Amygdala (tissue), 56 donors: ENCODE results near the gene PLAC1.

Experiments
- DNase-seq, 56 donors: peaks; one replicate each; lab custom pipeline; 2025; lab: John Stamatoyannopoulos, UW

The PLAC1 gene

DNA sequence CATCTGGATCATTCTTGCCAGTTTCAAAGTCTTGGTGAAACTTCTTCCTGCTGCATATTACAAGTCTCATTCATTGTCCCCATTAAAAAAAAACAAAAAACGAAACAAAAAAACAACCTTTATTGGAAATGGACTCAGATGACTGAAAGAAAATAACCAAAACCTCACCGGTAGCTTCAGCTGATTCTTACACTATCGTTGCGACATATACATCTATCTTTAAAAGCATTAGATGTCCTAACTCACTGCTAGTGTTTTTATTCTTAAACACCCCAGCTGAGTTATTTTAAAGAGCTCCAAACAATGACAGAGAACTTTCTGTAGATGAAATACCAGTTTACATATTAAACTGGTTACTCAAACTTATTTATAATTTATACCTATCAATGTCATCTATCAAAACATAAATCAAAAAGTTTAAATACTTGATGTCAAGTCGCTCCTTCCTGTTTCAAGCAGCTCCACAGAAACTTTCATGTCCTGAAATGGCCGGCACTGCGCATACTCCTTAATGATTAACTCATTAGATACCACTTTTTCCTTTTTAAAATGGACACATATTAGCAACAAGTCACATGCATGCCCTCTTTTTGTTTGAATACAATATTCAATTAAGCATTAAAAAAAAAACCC is 111.1 kb downstream of the PLAC1 start:
- no peak for DNase-seq

DNA sequence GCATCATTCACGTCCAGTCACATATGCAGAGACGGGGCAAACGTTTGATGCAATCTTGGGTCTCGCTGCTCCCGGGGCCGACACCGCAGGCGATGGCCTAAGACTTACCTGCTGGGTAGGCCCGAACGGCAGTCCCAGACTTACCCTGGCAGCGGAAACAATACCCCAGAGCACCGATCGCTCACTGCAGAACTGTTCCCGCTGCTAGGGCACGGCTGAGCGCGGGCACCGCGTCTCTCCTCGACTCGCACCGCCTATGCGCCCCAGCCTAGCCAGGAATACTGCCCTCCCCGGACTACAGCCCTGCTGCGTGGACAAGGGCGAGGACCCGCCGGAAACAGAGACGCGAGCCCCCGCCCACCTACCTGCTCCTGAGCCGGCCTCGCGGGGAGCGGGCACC is 112.1 kb downstream of the PLAC1 start:
- no peak for DNase-seq

DNA sequence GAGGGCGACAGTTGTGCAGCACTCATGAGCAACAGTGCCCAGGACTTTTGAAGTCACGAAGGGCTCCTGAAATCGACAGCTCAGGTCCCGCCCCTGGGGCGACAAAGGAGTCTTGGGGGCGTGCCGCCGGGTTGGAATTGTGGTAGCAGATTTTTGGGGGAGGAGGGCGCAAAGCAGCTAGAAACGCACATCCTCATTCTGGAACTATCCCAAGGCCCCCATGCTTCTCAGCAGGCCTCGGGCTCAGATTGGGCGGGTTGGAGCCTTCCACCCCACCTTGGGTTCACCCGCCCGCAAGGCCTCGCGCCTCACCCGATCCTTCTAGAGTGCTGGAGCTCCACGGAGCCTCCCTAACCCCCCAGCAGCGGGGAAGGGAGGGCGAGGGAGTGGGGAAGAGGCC is 112.8 kb downstream of the PLAC1 start:
- DNase-seq, result no peak

DNA sequence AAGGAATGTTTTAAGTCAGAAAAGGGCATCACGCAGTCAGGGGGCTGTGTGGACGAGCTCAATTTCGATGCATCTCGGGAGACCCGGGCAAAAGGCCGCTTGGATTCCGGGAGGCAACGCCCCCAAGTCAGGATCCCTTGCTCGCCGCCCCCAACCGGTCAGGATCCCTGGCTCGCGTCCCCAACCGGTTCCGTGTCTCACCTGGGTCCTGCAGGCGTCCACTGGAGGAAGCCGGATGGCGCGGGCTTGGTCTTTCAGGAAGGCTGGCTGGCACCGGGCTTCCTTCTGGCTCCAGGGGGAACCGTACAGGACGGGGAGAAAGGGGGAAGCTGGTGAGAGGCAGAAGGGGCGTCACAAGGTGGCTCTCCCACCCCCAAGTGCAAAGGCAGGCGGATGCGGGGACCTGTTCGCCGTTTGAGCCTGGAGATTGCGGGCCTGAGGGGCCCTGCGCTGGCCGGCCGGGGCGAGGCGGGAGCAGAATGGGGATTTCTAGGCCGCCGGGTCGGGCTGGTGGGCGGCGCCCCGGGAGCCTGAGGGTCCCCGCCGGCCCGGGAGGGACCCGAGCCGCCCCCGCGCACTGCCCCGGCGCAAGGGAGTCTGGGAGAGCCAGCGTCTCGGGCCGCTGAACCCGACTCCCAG is 113.6 kb downstream of the PLAC1 start:
- DNase-seq, result peak in 2 of 56 donors; percentile 0 to 3

DNA sequence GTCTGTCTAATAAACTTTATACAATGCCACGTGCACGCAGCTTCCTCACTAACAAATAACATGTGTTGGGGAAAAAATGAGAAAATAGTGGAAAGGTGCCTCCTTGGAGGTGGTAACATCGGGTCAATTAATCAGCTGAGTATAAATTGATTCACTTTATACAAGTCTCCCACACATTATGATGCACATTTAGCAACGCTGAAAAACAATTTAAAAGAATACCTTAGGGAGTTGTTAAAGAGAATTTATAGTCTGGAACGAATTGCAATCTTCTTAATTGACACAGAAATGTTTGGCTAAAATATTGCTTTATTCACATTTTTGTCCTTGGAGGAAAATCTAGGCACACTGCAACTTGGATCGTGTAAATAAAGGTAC is 114.1 kb downstream of the PLAC1 start:
- DNase-seq, result no peak

DNA sequence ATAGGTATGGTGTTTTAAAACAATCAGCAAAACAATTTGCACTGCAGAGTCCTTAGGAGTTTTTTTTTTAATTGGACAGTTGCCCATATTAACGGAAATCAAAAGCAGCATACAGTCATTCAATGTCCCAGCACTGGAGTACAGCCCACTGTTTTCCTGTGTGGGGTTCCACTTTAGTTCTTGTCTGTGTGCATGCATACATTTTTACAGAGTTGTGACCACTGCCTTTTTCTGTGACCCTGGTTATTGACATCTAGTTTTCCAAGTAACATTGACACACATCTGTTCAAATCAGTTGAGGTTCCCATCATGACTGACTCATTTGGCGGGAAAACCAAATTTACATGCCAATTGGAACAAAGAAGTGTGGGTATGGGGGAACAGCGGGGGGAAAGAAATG is 115.0 kb downstream of the PLAC1 start:
- no peak for DNase-seq

DNA sequence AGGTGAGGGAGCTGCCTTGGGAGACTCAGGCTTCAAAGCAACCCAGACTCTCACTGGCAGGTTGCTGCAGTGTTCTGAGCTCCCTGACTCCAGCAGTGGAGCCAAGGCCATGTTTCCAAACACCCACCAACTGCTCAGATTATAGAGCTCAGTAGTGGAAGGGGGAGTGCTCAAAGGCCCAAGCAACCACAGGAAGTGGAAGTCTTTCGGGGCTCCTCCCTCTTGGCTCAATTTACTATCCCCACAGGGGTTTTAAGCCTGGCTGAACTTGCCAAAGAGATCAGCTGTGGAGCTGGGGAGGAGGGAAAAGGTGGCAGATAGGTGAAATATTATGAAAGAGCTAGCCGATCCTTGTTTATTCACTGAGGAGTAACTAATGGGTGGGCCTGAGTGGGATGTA is 115.8 kb downstream of the PLAC1 start:
- DNase-seq, result no peak

DNA sequence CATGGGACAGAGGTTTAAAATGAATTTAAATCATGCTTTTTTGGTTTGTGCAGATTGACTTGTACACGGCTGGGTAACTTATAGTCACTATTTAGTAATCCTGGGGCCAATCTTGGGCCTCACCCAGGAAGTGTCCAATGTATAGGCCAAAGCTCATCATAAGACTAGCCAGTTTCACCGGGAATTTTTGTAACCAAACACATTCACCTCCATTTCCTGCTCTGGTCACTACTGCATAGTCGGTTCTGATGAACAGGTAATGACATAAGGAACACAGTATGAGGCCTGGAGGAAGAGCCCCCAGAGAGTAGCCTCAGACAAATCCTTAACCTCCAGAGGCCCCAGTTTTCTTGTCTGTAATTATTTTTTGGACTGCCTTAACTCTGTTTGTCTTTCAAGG is 116.4 kb downstream of the PLAC1 start:
- no peak for DNase-seq

DNA sequence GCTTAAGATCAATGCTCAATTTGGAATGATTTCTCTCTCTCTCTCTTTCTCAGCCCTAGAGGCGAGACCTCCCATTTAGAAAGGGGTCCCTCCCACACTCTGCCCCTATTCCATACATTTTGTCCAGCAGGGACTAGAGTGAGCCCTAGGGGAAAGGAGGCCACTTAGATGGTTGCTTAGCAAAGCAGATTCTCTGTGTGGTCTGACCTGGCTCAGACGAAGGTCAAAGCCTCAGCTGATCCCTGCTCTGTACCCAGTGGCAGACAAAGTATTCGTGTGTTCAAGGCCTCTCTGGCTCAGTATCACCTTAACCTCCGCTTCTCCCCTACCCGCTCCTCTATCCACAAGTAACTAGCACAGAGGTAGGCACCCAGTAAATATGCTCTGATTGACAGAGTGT is 120.0 kb downstream of the PLAC1 start:
- no peak for DNase-seq

DNA sequence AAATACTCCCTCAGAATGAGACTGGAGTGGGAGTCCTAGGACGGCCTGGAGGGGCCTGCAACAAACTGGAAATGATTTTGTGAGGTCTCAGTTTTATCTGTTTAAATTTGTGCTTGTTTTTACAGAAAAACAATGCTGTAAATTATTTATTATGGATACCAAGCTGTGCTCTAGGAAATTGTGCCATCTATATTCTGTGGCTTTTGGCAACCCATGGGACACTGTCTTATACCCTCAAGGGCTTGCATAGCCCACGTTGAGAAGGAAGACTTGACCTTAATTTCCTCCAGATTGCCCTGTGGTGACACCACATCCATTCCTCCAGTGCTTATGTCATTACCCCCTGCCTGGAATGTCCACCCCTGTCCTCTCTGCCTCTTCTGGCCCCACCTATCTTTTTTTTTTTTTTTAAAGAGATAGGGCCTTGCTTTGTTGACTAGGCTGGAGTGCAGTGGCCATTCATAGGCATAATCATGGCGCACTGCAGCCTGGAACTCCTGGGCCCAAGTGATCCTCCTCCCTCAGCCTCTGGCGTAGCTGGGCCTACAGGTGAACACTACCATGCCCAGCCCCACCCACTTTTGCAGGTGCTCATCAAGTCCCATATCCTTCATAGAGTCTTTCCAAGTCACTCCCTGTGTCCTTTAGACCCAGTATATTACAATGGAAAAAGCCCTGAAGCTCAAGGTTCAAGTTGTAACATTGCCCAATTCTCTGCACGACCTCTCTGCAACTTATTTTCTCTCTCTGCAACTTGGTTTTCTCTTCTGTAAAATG is 120.9 kb downstream of the PLAC1 start:
- DNase-seq, result no peak

DNA sequence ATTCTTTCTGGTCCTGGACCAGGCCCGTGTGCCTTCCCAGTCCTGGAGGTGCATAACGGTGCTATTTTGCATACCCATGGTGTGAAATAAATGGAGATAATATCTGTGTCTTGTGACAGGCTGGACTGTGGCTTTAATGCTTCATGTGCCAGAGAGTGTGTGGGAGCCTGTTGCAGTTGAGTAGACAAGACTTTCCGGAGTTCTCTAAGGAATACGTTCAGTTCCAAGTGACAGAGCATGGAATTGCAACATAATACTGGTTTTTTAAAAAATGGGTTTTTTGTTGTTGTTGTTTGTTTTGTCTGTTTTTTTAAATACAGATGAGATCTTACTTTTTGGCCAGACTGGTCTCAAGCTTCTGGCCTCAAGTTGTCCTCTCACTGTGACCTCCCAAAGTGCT is 124.3 kb downstream of the PLAC1 start:
- no peak for DNase-seq

DNA sequence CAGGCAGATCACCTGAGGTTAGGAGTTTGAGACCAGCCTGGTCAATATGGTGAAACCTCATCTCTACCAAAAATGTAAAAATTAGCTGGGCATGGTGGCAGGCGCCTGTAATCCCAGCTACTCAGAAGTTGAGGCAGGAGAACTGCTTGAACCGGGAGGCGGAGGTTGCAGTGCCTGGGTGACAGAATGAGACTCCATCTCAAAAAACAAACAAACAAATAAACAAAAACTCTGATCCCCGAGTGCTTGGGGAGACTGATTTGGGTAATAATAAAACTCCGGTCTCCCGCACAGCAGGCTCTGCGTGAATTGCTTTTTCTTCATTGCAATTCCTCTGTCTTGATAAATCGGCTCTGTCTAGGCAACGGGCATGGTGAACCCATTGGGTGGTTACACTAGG is 124.9 kb downstream of the PLAC1 start:
- DNase-seq, result no peak

DNA sequence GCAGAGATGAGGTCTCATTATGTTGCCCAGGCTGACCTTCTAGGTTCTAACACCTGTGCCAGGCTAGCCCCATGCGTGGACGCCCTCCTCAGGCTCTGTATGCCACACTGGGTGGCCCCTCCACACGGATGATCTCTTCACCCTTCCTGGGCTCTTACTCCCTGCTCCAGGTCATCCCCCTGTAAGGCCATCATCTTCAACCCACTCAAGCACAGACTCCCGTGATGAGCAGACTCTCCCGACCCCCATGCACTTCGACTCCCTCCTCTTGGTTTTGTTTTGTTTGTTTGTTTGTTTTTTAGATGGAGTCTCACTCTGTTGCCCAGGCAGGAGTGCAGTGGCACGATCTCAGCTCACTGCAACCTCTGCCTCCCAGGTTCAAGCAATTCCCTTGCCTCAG is 127.4 kb downstream of the PLAC1 start:
- DNase-seq, result no peak

DNA sequence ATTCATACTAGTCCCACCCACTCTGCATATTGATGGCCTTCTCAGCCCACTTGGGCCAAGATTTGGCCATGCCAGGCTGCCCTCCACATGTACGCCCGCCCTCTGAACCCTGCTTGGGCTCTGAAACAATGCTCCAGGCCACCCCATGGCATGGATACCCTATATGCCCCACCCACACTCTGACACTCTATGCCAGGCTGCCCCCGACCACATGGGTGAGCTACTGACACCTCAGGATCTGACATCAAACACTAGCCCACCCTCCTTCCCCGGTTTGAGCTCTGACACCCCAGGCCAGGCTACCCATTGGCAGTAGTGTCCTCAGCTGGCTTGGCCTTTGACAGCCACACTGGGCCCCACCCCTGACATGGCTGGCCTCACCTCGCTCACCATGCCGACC is 128.8 kb downstream of the PLAC1 start:
- DNase-seq, result no peak

DNA sequence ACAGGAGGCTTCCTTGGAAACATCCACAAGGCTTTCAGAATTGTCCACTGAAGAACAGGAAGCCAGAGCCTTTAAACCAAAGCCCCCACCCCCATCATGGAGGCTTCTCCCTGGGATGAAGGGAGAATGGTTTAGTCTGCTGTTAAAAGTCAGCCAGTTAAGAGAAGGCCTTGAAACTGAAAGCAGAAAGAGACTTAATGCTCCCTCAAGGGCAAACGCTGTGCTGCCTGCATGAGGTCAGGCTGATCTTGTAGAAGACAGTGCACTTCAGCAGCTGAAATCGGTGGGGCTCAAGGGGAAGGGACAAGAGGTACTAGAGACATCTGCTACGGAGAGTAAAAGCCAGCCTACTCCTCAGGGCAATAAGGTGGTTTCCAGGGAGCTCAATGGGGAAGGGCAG is 129.3 kb downstream of the PLAC1 start:
- no peak for DNase-seq

DNA sequence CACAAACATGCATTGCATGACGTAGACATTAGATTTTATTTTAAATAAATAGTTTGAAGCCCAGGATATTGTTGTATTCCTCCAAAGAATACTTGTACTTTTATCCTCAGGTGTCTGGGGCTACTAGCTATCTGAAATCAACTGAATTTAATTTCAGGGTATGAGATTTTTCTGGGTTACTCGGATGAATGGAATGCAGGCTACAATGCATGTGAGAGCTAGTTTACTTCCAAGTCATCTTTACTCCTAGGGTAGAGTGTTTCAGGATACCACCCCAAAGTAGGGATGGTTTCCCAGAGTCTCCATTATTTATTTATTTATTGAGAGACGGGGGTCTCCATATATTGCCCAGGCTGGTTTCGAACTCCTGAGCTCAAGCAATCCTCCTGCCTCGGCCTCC is 131.9 kb downstream of the PLAC1 start:
- no peak for DNase-seq

DNA sequence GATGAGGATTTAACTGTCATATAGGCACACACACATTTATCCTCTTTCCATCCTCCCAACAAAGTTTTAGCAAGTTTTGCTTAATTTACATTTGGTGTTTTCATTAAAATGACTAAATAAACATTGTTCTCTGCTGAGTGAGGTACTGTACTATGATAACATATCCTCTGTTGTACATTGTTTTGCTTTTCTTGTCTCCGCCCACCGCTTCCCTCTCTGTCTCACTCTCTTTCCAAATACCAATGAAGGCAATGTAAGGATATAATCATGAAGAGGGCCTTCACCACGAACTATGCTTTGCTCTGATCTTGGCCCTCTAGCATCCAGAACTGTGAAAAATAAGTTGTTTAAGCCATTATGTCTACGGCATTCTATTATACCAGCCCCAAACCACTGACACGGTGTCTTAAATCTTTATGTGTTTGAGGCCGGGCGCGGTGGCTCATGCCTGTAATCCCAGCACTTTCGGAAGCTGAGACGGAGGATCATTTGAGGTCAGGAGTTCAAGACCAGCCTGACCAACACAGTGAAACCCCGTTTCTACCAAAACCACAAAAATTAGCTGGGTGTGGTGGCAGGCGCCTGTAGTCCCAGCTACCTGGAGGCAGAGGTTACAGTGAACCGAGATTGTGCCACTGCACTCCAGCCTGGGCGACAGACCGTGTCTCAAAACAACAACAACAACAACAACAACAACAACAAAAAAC is 133.0 kb downstream of the PLAC1 start:
- no peak for DNase-seq

DNA sequence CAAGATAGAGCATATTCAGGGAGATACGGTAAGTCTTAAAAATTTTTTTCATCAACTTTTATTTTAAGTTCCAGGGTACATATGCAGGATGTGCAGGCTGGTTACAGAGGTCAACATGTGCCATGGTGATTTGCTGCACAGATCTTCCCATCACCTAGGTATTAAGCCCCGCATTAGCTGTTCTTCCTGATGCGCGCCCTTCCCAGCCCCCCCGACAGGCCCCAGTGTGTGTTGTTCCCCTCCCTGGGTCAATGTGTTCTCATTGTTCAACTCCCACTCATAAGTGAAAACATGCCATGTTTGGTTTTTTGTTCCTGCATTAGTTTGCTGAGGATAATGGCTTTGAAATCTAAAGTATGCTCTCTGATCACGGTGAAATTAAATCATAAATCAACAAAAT is 134.1 kb downstream of the PLAC1 start:
- no peak for DNase-seq

DNA sequence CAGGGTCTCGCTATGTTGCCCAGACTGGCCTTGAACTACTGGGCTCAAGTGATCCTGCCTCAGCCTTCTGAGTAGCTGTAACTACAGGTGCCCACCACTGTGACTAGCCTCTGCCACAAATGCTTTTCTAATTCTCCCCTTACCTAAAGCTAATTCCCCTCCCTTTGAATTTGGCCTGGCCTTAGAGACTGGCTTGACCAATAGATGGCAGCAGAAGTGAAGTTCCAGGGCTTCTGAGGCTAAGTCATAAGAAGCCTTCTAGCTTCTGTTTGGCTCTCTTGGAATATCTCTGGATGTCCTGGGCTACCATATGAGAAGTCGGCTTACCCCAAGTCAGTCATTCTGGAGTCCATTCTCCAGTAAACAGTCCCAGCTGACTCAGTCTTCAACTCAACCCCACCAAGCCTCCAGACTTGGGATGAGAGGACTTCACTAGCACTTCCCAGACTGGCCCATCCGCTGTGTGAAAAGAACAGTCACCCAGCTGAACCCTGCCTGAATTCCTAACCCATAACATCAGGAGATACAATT is 137.3 kb downstream of the PLAC1 start:
- DNase-seq, result no peak
